MM.1S (cell line): Measurements from ENCODE around the gene LEMD2.

Experiments used
- EZH2 ChIP-seq: fragments of 300-600 bp; sonication (generic); optimal IDR thresholded peaks from 2 replicates; pipeline ENCODE3; 2017; ENCODE audit warnings: low read depth, mild to moderate bottlenecking, antibody characterized with exemption, low read length, mixed read lengths
- EZH2phosphoT487 ChIP-seq: fragments of 300-600 bp; sonication (generic); IDR thresholded peaks from 2 replicates; pipeline ENCODE4 v1.6.1; 2018; ENCODE audit warnings: antibody characterized with exemption, low read length
- TF ChIP-seq, protein P1 (sequence below): fragments of 300-600 bp; sonication (generic); IDR thresholded peaks from 2 replicates; pipeline ENCODE4 v1.5.1; 2016; ENCODE audit warnings: antibody characterized with exemption, low read length, mixed read lengths

DNA sequence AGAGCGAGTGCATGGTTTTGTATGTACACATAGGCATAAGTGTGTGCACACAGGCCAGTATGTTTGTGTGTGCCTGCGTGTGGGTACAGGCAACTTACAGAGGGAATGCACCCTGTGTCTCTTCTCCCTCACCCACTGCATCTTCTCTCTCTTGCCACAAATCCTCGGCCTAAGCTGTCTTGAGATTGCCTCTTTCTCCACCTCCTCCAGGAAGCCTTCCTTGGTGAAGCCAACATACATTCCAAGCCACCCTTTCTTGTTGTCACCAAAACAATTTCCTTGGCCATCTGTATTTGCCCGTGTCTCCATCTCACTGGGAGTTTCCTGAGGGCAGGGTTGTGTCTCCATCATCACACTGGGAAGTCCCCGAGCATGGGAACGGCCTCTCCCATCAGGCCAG lies 44.7 kb upstream of the LEMD2 start:
- TF ChIP-seq, protein P1, sequence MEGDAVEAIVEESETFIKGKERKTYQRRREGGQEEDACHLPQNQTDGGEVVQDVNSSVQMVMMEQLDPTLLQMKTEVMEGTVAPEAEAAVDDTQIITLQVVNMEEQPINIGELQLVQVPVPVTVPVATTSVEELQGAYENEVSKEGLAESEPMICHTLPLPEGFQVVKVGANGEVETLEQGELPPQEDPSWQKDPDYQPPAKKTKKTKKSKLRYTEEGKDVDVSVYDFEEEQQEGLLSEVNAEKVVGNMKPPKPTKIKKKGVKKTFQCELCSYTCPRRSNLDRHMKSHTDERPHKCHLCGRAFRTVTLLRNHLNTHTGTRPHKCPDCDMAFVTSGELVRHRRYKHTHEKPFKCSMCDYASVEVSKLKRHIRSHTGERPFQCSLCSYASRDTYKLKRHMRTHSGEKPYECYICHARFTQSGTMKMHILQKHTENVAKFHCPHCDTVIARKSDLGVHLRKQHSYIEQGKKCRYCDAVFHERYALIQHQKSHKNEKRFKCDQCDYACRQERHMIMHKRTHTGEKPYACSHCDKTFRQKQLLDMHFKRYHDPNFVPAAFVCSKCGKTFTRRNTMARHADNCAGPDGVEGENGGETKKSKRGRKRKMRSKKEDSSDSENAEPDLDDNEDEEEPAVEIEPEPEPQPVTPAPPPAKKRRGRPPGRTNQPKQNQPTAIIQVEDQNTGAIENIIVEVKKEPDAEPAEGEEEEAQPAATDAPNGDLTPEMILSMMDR: no peak
- TF ChIP-seq EZH2 (no peak), EZH2phosphoT487 (no peak)
